ENCODE measurements around the gene RNF150.

The RNF150 gene

GRCh38 chr4:141002323-141002805 is 130.9 kb downstream of the RNF150 start:
- Histone ChIP-seq H3K27ac (no peak overlapping the region), H3K36me3 (replicated peaks) (no peaks in the 10 kb centered on the region), H3K27me3 (replicated peaks) (no peaks in the 10 kb centered on the region), H3K4me3 (ENCODE audit: low read depth, low read length) (no peak overlapping the region)
- TF ChIP-seq CTCF (IDR thresholded peaks at IDR 0.05; ENCODE audit: low read depth, low read length, missing control alignments) = no peak
- in situ Hi-C loops (cut with HindIII; ENCODE audit: low pct_ligation_motif_present, low sequenced_read_pairs) = no loop called here
- DNase-seq = peak; percentile 74

GRCh38 chr4:140996766-140997165 is 136.5 kb downstream of the RNF150 start:
- TF ChIP-seq CTCF (IDR thresholded peaks at IDR 0.05; ENCODE audit: low read depth, low read length, missing control alignments) = no peak
- Histone ChIP-seq H3K27ac (no peak overlapping the region), H3K36me3 (replicated peaks) (no peaks in the 10 kb centered on the region), H3K27me3 (replicated peaks) (no peaks in the 10 kb centered on the region), H3K4me3 (ENCODE audit: low read depth, low read length) (no peak overlapping the region)
- in situ Hi-C loops (cut with HindIII; ENCODE audit: low pct_ligation_motif_present, low sequenced_read_pairs) = no loop called here
- DNase-seq = peak; percentile 24

- no peak for TF ChIP-seq CTCF (IDR thresholded peaks at IDR 0.05; ENCODE audit: low read depth, low read length, missing control alignments)
- Histone ChIP-seq H3K27me3 (replicated peaks) (no peaks in the 10 kb centered on the region), H3K4me3 (ENCODE audit: low read depth, low read length) (no peak overlapping the region), H3K36me3 (replicated peaks) (no peaks in the 10 kb centered on the region), H3K27ac (no peak overlapping the region)
- in situ Hi-C loops (cut with HindIII; ENCODE audit: low pct_ligation_motif_present, low sequenced_read_pairs) = no loop called here
- no peak for DNase-seq
Observed at GRCh38 chr4:140995058-140995457, 138.2 kb downstream of the RNF150 start.

- no peak for TF ChIP-seq CTCF (IDR thresholded peaks at IDR 0.05; ENCODE audit: low read depth, low read length, missing control alignments)
- in situ Hi-C loops (cut with HindIII; ENCODE audit: low pct_ligation_motif_present, low sequenced_read_pairs) = no loop called here
Observed at GRCh38 chr4:140994015-140994414, 139.3 kb downstream of the RNF150 start.

GRCh38 chr4:140993370-140993769 is 139.9 kb downstream of the RNF150 start:
- in situ Hi-C loops (cut with HindIII; ENCODE audit: low pct_ligation_motif_present, low sequenced_read_pairs) = no loop called here
- H3K27ac ChIP-seq = no peak overlapping the region
- H3K27me3 ChIP-seq (replicated peaks) = no peaks in the 10 kb centered on the region
- peak; percentile 17 for TF ChIP-seq CTCF (IDR thresholded peaks at IDR 0.05; ENCODE audit: low read depth, low read length, missing control alignments)
- H3K4me3 ChIP-seq (ENCODE audit: low read depth, low read length) = no peak overlapping the region
- DNase-seq = no peak
- no peaks in the 10 kb centered on the region for H3K36me3 ChIP-seq (replicated peaks)

More at GRCh38 chr4:140994015-140994414, 139.3 kb downstream of the RNF150 start:
- no peak for DNase-seq
- Histone ChIP-seq H3K27me3 (replicated peaks) (no peaks in the 10 kb centered on the region), H3K27ac (no peak overlapping the region), H3K4me3 (ENCODE audit: low read depth, low read length) (no peak overlapping the region), H3K36me3 (replicated peaks) (no peaks in the 10 kb centered on the region)

GRCh38 chr4:140989944-140990343 is 143.3 kb downstream of the RNF150 start:
- no peaks in the 10 kb centered on the region for H3K36me3 ChIP-seq (replicated peaks)
- H3K4me3 ChIP-seq (ENCODE audit: low read depth, low read length) = no peak overlapping the region
- no peak for DNase-seq
- in situ Hi-C loops (cut with HindIII; ENCODE audit: low pct_ligation_motif_present, low sequenced_read_pairs) = no loop called here
- no peaks in the 10 kb centered on the region for H3K27me3 ChIP-seq (replicated peaks)
- TF ChIP-seq CTCF (IDR thresholded peaks at IDR 0.05; ENCODE audit: low read depth, low read length, missing control alignments) = no peak
- H3K27ac ChIP-seq = no peak overlapping the region
